Heart left ventricle (tissue), 16 donors: ENCODE measurements around the gene CTNNA1. TPM values are rescaled to one million over a fixed set of nuclear protein-coding genes. Genes with fewer than 3 reads are reported as not detected.
A peak's percentile ranks its signal among the peaks of the same experiment; 100 is the strongest.

Experiments used
- ATAC-seq, 4 donors: fragments of 200-7000 bp; cut with Tn5 transposase; one replicate each; pipeline ENCODE4 v1.9.1; 2020 to 2022; ENCODE audit warnings: moderate library complexity in 4 of 4, mild to moderate bottlenecking in 3 of 4, moderate number of reproducible peaks in 1 of 4
- DNase-seq, 5 donors: peaks; one replicate each; pipeline ENCODE4 v3.0.0-alpha.2; 2020
- H3K27ac ChIP-seq, 12 donors: fragments of 200-600 bp; sonication (generic) in 4 of 12; one replicate each; pipeline versions ENCODE4 v1.5.0 to v1.8.0; 2016 to 2022; ENCODE audit warnings: mild to moderate bottlenecking in 2 of 12
- H3K27me3 ChIP-seq, 9 donors: fragments of 200-600 bp; sonication (generic) in 2 of 9; one replicate each; pipeline versions ENCODE4 v1.5.1 to v1.8.0; 2016 to 2022; ENCODE audit warnings: mild to moderate bottlenecking in 3 of 9
- H3K36me3 ChIP-seq, 9 donors: fragments of 200-600 bp; sonication (generic) in 2 of 9; one replicate each; pipeline versions ENCODE4 v1.5.0 to v1.8.0; 2018 to 2022; ENCODE audit warnings: mild to moderate bottlenecking in 2 of 9
- H3K4me1 ChIP-seq, 12 donors: fragments of 200-600 bp; sonication (generic) in 4 of 12; one replicate each; pipeline versions ENCODE4 v1.5.0 to v1.8.0; 2016 to 2022; ENCODE audit warnings: mild to moderate bottlenecking in 3 of 12
- H3K4me3 ChIP-seq, 12 donors: fragments of 200-600 bp; sonication (generic) in 4 of 12; one replicate each; pipeline versions ENCODE4 v1.5.0 to v1.8.0; 2017 to 2022; ENCODE audit warnings: mild to moderate bottlenecking in 9 of 12, moderate library complexity in 4 of 12
- H3K9me3 ChIP-seq, 12 donors: fragments of 200-600 bp; sonication (generic) in 4 of 12; one replicate each; pipeline versions ENCODE4 v1.5.0 to v1.8.0; 2016 to 2022; ENCODE audit warnings: mild to moderate bottlenecking in 1 of 12
- POLR2A ChIP-seq, 2 donors: fragments of 450-650 bp; IDR thresholded peaks; one replicate each; pipeline ENCODE4 v1.6.1; 2017; ENCODE audit warnings: antibody characterized with exemption in 2 of 2, mild to moderate bottlenecking in 2 of 2, moderate library complexity in 2 of 2
- WGBS, 4 donors: extraction: QIAGEN DNeasy Blood & Tissue Kit in 2 of 4; methylation state at CpG; one replicate each; pipeline versions ENCODE4 v1.1.5 to v1.1.7; 2013 to 2018; 5-methylcytosine and 5-hydroxymethylcytosine counted together
- intact Hi-C, 10 donors: fragments of 100-400 bp; cut with DNase I; formaldehyde crosslinking; loops; one replicate each; pipeline versions ENCODE4 v1.11.1 to v1.14.2; 2022
- polyA plus RNA-seq, 2 donors: library from polyadenylated mRNA; stranded (reverse); fragments of 200-250 nt; gene quantifications; one replicate each; pipeline ENCODE4 v1.2.3, GENCODE V29; 2013
- total RNA-seq, 9 donors: library from RNA; depleted of rRNA in 2 of 9; stranded (reverse); fragments of >200 nt in 2 of 9; fragmentation: NEBNext Ultra II Directional in 3 of 9; extraction: Animal tissue kit (Norgen Biotek cat#: 25700) in 3 of 9; gene quantifications; one replicate each; pipeline versions ENCODE4 v1.1.0 to v1.2.4, GENCODE V29; 2016 to 2023
- TF ChIP-seq, protein P1 (sequence below), 12 donors: fragments of 200-600 bp; sonication (generic) in 4 of 12; IDR thresholded peaks; one replicate each; pipeline versions ENCODE4 v1.5.0 to v1.8.0; 2018 to 2022; ENCODE audit warnings: antibody characterized with exemption in 12 of 12, mild to moderate bottlenecking in 5 of 12
- donor health status: ischemic (EF 13 %, LVEDD 7.1; RV severe dilation, severe dysfunction).
- donor health status: healthy with polysubstance abuse.
- donor health status: DM: no; HTN: yes; CAD: no.
- donor health status: DM: no; HTN: no; CAD: no.
- donor health status: ischemic (EF 25% LVEDD 6.9; RV normal size, moderate dysfunction).
- donor health status: ischemic (EF 25% LVEDD 5.7; RV mildly dilated, moderate dysfunction).
- donor health status: healthy.
- donor health status: DM: yes; HTN: yes; CAD: no.
- donor health status: ischemic (EF 35%, LVEDD 5.7; RV mildly dilated, moderate dysfunction).
- donor health status: nonischemic (EF 11% LVEDD 7.7; RV severe dilation, severe dysfunction).
- donor health status: DM: yes; HTN: yes; CAD: no.
- donor health status: PGD.
- donor health status: ischemic (EF 29% LVEDD 5.4; RV normal size, mild dysfunction).
- donor health status: nonischemic (EF 23%, LVEDD 6.1; RV moderate dilation, normal function).

CTNNA1 gene
- total and polyA plus RNA-seq, 11 donors = 140 to 460 (median 399) TPM

DNA sequence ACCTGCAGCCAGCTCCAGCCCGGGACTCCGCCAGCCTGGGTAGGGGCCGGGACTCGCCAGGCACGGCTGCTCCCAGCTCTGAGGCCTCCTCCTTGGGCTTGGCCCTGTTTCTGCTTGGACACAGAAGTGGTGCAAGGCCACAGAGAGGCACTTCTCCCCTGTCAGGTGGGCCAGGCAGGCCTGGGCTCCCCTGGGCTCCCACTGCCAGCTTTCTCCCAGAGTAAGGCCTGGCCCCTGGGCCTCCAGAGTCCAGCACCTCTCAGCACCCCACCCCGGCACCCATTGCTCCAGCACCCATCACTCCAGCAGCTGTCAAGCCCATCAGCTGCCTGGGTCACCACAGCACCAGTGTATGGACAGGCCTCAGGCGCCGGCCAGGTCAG is 193.0 kb downstream of the CTNNA1 start:
- DNase-seq (no peak), ATAC-seq (no peak)
- WGBS, 4 donors = 96 to 100% (median 99%) methylated on average over 2 to 8 of the region's 8 CpGs
- Histone ChIP-seq H3K36me3 (peaks cover 0 to 22% (median 12%) of the 10 kb centered on the region in 9 donors), H3K4me1 (peaks cover 0 to 47% (median 24%) of the 10 kb centered on the region in 12 donors), H3K27ac (no peak overlapping the region), H3K4me3 (no peak overlapping the region), H3K9me3 (no peaks in the 10 kb centered on the region), H3K27me3 (no peaks in the 10 kb centered on the region)
- intact Hi-C loops = no loop called here
- TF ChIP-seq POLR2A (IDR thresholded peaks at IDR 0.05) = no peak
- TF ChIP-seq, protein P1, sequence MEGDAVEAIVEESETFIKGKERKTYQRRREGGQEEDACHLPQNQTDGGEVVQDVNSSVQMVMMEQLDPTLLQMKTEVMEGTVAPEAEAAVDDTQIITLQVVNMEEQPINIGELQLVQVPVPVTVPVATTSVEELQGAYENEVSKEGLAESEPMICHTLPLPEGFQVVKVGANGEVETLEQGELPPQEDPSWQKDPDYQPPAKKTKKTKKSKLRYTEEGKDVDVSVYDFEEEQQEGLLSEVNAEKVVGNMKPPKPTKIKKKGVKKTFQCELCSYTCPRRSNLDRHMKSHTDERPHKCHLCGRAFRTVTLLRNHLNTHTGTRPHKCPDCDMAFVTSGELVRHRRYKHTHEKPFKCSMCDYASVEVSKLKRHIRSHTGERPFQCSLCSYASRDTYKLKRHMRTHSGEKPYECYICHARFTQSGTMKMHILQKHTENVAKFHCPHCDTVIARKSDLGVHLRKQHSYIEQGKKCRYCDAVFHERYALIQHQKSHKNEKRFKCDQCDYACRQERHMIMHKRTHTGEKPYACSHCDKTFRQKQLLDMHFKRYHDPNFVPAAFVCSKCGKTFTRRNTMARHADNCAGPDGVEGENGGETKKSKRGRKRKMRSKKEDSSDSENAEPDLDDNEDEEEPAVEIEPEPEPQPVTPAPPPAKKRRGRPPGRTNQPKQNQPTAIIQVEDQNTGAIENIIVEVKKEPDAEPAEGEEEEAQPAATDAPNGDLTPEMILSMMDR (IDR thresholded peaks at IDR 0.05) = no peak

DNA sequence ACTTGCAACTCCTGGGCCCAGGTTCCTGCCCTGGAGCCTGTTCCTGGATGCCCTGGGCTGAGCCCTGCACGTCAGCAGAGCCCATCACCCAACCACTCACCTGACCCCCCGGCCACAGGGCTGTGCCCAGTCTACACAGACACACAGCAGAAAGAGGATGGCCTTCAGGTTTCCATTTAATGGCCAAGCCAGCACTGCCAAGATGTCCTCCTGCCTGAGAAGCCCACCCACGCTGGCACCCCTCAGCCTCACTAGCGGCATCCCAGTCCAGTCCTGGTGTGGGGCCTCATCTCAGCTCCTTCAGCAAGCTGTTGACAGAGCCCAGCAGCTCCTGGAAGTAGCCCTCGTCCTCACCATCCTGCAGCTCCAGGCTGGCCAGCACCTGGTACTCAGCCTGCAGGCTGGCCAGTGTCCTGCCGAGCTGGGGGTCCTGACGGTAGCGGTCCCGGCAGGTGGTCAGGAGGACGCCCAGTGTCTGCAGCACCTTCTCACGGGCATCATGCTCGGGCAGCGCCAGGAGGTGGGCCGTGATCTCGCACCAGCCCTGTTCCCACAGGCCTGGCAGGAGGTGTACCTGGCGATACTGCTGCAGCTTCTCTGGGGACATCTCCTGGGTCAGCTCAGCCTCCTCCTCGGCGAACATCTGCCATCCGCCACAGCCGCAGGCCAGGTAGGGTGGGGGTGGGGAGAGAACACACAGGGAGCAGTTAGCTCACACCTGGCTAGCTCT is 193.8 kb downstream of the CTNNA1 start:
- no peak overlapping the region for H3K27ac ChIP-seq
- WGBS, 4 donors = 95 to 98% (median 96%) methylated on average over 5 to 20 of the region's 20 CpGs
- intact Hi-C loops = no loop called here
- H3K4me1 ChIP-seq = peaks cover 0 to 54% (median 28%) of the 10 kb centered on the region in 12 donors
- no peaks in the 10 kb centered on the region for H3K27me3 ChIP-seq
- peaks cover 0 to 22% (median 12%) of the 10 kb centered on the region in 9 donors for H3K36me3 ChIP-seq
- no peak for TF ChIP-seq POLR2A (IDR thresholded peaks at IDR 0.05)
- TF ChIP-seq, protein P1 (IDR thresholded peaks at IDR 0.05) = no peak
- DNase-seq = no peak
- no peaks in the 10 kb centered on the region for H3K9me3 ChIP-seq
- ATAC-seq = no peak
- no peak overlapping the region for H3K4me3 ChIP-seq

DNA sequence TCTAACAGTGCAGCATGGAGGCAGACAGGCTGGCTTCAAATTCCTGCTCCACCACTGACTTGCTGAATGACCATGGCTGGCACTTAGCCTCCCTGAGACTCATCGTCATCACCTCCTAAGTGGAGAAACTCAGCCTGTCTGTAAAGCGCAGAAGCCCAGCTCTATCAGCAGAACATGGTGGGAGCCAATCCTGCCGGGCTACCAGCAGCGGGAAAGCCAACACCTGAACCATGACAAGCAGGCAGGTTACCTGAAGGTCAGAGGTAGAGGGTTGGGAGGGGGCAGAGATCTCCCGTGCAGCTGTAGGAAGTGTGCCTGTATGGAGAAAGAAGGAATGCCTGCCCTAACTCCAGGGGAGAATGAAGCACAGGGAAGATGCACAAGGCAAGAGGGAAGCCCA is 194.6 kb downstream of the CTNNA1 start:
- ATAC-seq = peak in 1 of 4 donors; percentile 29
- intact Hi-C loops = no loop called here
- TF ChIP-seq, protein P1 (IDR thresholded peaks at IDR 0.05) = no peak
- TF ChIP-seq POLR2A (IDR thresholded peaks at IDR 0.05) = no peak
- H3K36me3 ChIP-seq = peaks cover 0 to 22% (median 12%) of the 10 kb centered on the region in 9 donors
- H3K27me3 ChIP-seq = no peaks in the 10 kb centered on the region
- H3K4me3 ChIP-seq = no peak overlapping the region
- peaks cover 5 to 56% (median 36%) of the 10 kb centered on the region in 12 donors for H3K4me1 ChIP-seq
- H3K9me3 ChIP-seq = no peaks in the 10 kb centered on the region
- 51 to 72% (median 55%) methylated on average over 5 of the region's 5 CpGs for WGBS, 4 donors
- H3K27ac ChIP-seq = no peak overlapping the region
- peak in 1 of 5 donors; percentile 30 for DNase-seq

DNA sequence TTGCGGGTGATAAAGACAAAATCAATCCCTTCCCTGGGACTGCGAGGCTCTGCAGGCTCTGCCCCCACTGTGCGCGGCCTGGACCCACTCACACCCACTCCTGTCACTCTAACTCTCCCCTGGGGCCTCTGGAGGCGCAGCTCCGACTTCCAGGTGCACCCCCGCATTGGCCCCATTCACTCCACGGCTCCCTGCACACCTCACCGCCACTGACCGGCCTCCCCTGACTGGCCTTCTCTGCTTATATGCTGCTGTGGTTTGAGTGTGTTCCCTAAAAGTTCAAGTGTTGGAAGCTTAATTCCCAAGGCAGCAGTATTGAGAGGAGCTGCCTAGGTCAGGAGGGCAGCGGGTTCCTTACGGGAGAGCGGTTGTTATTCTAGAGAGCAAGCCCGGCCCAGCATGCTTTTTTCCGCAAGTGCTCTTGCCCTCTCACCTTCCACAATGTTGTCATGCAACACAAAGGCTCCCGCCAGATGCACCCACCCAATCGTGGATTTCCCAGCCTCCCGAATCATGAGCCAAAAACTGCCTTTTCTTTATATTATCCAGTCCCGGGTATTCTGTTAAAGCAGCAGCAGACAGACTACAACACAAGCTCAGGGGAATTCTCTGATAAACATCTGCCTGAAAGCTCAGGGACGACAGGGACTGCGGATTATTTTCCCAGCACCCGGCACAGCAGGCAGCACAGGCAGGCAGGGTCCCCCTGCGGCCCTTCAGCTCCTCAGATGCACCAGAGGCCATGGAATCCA is 195.4 kb downstream of the CTNNA1 start:
- no peaks in the 10 kb centered on the region for H3K27me3 ChIP-seq
- intact Hi-C loops = no loop called here
- TF ChIP-seq, protein P1 (IDR thresholded peaks at IDR 0.05) = no peak
- TF ChIP-seq POLR2A (IDR thresholded peaks at IDR 0.05) = no peak
- ATAC-seq (no peak), DNase-seq (peak in 1 of 5 donors; percentile 30)
- H3K9me3 ChIP-seq = no peaks in the 10 kb centered on the region
- 72 to 81% (median 77%) methylated on average over 23 of the region's 23 CpGs for WGBS, 4 donors
- H3K27ac ChIP-seq = peak overlapping the region in 1 of 12 donors; percentile 73
- H3K4me3 ChIP-seq = no peak overlapping the region
- peaks cover 10 to 65% (median 45%) of the 10 kb centered on the region in 12 donors for H3K4me1 ChIP-seq
- peaks cover 0 to 22% (median 12%) of the 10 kb centered on the region in 9 donors for H3K36me3 ChIP-seq
